ENCODE results near the gene ELOVL4.

Gene ELOVL4
- 0.24 to 9.4 (median 4.0) reads per million in 9 experiments for total RNA-seq

DNA sequence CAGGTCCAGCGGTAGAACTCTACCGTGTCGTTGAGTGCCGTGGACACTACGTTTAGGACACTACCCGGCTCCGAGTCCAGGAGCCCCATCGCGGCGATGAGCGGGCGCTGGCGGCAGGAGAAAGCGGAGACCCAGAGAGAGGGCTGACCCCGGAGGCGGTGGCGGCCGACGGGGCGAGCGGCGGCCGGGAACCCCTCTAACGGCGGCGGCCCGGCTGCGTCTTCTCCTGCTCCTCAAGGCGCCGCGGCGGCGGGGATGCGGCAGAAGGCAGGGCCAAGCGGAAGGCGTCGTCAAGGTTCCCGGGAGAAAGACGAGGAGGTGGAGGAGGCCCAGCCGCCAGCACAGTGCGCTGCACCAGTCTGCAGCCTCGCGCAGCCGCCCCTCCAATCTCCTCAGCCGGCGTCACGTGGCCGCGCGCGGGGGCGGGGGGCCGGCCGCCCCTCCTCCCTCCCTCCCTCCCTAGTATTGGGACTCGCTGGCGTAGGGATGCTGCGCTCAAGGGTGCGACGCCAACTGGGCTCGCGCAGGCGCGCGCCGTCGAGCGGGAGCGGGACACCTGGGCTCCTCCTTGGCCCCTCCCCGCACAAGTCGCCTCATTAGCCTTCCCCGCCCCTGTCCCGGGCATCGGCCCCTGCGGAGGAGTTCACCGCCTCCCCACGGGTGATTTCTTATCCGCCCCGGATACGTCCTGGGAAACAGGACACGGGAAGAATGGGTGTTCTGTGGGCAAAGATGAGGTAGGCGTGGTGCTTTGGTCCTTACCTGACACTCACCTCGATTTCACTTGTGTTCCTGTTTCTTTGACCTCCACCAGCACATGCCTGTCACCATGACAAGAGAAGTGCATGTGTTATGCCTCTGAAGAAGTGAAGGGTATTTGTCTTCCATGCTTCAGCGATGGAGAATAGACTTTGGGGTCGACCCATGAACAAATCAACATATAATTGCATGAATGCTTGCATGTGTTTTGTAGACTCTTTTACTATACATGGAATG is at the start of gene ELOVL4:
Gene ELOVL4, minus strand, starts transcription at position 363 of the 996 bp plus-strand sequence. Its CDS starts 274 bp downstream, at position 89.
- H3K27me3 Mint-ChIP-seq, result no peaks in the 10 kb centered on the region
- DNase-seq (peak; percentile 21 to 50 (median 31)), ATAC-seq (replicated peaks) (peak; percentile 72)
- no peaks in the 10 kb centered on the region for H3K9me3 Mint-ChIP-seq
- H3K27ac Mint-ChIP-seq, result peak within 1 kb of the TSS; percentile 77 to 80
- H3K36me3 Mint-ChIP-seq (ENCODE audit: insufficient read depth), result peaks cover 5% of the 10 kb centered on the region
- H3K4me1 Mint-ChIP-seq (ENCODE audit: low read depth in 2 of 2), result peaks cover 23 to 30% of the 10 kb centered on the region in 2 donors
- peak within 1 kb of the TSS; percentile 89 to 97 for H3K4me3 Mint-ChIP-seq

DNA sequence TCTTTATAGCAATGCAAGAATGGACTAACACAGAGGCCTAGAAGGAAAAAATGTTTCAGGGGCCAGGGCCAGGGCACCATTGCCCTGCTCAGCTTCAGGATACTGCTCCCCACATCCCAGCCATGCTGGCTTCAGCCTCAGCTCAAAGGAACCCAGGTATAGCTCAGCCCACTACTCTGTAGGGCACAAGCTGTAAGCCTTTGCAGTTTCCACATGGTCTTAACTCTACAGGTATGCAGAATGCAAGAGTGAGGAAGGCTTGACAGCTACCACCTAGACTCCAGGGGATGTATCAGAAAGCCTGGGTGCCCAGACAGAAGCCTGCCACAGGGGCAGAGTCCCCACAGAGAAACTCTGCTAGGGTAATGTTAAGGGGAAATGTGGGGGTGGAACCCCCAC is 46.6 kb upstream of the ELOVL4 start:
- no peak overlapping the region for H3K27ac Mint-ChIP-seq
- H3K9me3 Mint-ChIP-seq, result no peaks in the 10 kb centered on the region
- ATAC-seq (replicated peaks), result no peak
- H3K4me1 Mint-ChIP-seq (ENCODE audit: low read depth in 2 of 2), result no peaks in the 10 kb centered on the region
- peaks cover 0 to 9% of the 10 kb centered on the region in 2 donors for H3K27me3 Mint-ChIP-seq
- no peak overlapping the region for H3K4me3 Mint-ChIP-seq
- no peaks in the 10 kb centered on the region for H3K36me3 Mint-ChIP-seq (ENCODE audit: insufficient read depth)
- no peak for DNase-seq

DNA sequence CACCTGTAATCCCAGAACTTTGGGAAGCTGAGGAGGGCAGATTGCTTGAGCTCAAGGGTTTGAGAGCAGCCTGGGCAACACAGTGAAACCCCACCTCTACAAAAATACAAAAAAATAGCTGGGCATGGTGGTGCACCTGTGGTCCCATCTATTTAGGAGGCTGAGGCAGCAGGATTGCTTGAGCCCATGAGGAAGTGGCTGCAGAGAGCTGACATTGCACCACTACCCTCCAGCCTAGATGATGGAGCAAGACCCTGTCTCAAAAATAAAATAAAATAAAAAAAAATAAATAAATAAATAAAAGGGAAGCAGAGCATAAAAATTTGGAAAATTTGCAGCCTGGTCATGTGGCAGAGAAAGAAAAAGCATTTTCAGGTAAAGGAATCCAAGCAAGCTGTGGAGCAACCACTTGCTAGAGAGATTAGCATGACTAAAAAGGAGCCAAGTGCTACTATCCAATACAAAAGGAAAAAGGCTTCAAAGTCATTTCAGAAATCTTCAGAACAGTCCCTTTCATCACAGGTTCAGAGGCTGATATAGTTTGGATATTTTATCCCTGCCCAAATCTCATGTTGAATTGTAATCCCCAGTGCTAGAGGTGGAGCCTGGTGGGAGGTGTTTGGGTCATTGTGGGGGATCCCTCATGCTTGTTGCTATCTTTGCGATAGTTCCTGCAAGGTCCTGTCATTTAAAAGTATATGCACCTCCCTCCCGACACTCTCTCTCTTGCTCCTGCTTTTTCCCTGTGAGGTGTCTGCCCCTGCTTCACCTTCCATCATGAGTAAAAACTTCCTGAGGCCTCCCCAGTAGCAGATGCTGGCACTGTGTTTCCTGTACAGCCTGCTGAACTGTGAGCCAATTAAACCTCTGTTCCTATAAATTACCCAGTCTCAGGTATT is 45.9 kb upstream of the ELOVL4 start:
- Mint-ChIP-seq H3K9me3 (no peaks in the 10 kb centered on the region), H3K4me3 (no peak overlapping the region), H3K36me3 (ENCODE audit: insufficient read depth) (no peaks in the 10 kb centered on the region), H3K4me1 (ENCODE audit: low read depth in 2 of 2) (no peaks in the 10 kb centered on the region), H3K27ac (no peak overlapping the region), H3K27me3 (peaks cover 0 to 4% of the 10 kb centered on the region in 2 donors)
- ATAC-seq (replicated peaks), result no peak
- no peak for DNase-seq

DNA sequence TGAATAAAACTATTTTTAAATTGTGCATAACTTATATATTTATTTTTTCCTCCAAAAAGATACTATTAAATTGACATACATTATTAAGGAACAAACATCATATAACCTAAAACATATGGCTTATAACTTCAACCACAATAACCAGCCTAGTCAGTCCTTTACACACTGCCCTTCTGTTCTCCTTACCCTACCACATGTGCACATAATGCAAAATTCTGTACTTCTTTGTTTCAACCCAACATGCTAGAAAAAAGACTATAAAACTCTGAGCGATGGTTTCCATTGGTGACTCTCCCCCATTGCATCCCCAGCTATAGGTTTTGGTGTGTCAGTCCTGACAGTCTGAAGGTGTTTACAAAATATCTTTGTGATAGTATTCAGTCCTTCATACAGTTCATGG is 42.3 kb upstream of the ELOVL4 start:
- Mint-ChIP-seq H3K4me1 (ENCODE audit: low read depth in 2 of 2) (peaks cover 0 to 6% of the 10 kb centered on the region in 2 donors), H3K27ac (no peak overlapping the region), H3K4me3 (no peak overlapping the region), H3K36me3 (ENCODE audit: insufficient read depth) (no peaks in the 10 kb centered on the region), H3K27me3 (no peaks in the 10 kb centered on the region), H3K9me3 (no peaks in the 10 kb centered on the region)
- no peak for DNase-seq
- no peak for ATAC-seq (replicated peaks)

DNA sequence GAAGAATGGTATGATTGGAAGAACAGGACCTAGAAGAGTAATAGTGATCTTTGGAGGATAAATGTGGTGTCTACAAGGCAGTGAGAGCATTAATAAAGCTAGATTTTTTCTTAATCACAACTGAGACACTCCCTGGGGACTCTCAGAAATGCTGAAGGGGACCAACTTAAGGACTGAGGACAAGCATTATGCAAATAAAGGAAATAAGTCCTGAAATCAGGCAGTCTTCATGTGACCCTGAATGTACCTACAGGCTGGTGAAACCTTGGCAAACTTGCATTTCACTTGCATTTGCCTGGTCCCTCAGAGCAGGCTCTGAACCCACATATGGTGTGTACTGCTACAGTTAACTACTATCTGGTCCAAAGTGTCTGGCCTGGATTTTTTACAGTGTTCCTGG is 37.8 kb upstream of the ELOVL4 start:
- Mint-ChIP-seq H3K4me1 (ENCODE audit: low read depth in 2 of 2) (peaks cover 0 to 14% of the 10 kb centered on the region in 2 donors), H3K9me3 (no peaks in the 10 kb centered on the region), H3K27ac (no peak overlapping the region), H3K4me3 (no peak overlapping the region), H3K36me3 (ENCODE audit: insufficient read depth) (no peaks in the 10 kb centered on the region), H3K27me3 (no peaks in the 10 kb centered on the region)
- ATAC-seq (replicated peaks), result no peak
- no peak for DNase-seq

DNA sequence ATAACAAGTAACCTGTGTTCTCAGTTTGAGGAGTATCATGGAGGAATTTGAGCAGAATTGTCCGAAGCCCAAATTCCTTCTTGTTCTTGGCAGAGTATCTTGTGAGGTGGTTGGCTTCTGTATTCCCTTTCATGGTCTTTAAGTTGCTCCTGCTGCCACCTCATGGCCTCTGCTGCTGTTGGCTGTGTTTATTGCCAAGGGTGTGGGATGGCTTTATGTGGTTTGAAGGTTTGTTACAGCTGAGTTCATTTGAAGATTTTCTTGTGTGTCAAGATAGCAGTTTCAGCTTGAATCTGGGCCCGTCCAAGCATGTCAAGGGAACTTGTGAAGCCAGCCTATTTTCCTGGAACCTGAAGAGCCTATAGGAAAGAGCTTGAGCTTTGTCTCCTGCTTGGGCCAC is 36.9 kb upstream of the ELOVL4 start:
- peak overlapping the region in 1 of 2 donors; percentile 72 for H3K27ac Mint-ChIP-seq
- H3K36me3 Mint-ChIP-seq (ENCODE audit: insufficient read depth), result no peaks in the 10 kb centered on the region
- no peaks in the 10 kb centered on the region for H3K9me3 Mint-ChIP-seq
- ATAC-seq (replicated peaks) (peak; percentile 87), DNase-seq (peak in 1 of 3 experiments; percentile 14)
- peaks cover 0 to 14% of the 10 kb centered on the region in 2 donors for H3K4me1 Mint-ChIP-seq (ENCODE audit: low read depth in 2 of 2)
- H3K4me3 Mint-ChIP-seq, result no peak overlapping the region
- H3K27me3 Mint-ChIP-seq, result peaks cover 0 to 2% of the 10 kb centered on the region in 2 donors

DNA sequence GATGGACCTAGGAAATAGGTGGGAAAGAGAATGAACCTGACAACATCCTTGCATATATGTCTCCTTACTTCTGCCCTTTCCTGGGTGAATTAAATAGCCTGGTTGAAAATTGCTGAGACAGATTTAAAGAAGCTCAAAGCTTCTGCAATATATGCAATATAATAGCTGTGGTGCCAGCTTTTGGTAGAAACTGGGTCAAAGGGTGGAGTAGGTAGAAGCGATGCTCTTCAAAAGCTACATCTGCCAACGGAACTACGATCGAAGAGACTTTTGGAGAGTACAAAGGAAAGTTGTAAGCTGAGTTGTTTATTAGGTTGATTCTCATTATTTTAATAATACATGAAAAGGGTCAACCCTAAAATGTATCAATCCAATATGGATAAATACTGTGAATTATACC is 34.3 kb upstream of the ELOVL4 start:
- peak overlapping the region in 1 of 2 donors; percentile 78 for H3K27ac Mint-ChIP-seq
- ATAC-seq (replicated peaks), result peak; percentile 72
- peaks cover 8% of the 10 kb centered on the region in 2 donors for H3K27me3 Mint-ChIP-seq
- peaks cover 0 to 14% of the 10 kb centered on the region in 2 donors for H3K4me1 Mint-ChIP-seq (ENCODE audit: low read depth in 2 of 2)
- H3K9me3 Mint-ChIP-seq, result no peaks in the 10 kb centered on the region
- no peak for DNase-seq
- no peaks in the 10 kb centered on the region for H3K36me3 Mint-ChIP-seq (ENCODE audit: insufficient read depth)
- peak overlapping the region in 1 of 2 donors; percentile 2 for H3K4me3 Mint-ChIP-seq

DNA sequence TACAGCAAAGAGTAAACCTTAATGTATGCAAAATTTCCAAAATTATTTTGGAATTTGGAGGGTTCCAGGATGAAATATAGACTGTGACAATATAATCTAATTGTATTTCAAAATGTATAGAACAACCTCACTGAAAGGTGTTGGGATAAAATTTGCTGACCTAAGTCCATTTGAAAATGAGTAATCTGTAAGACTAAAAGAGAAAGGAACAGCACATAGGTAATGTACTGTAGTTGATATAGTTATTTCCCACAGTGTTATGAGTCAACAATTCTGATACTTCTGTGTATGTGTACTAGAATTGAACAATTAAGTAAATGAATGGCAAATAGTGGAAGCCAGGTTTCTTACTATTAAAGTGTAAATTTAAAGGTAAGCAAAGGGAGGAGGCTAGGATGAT is 23.8 kb upstream of the ELOVL4 start:
- Mint-ChIP-seq H3K36me3 (ENCODE audit: insufficient read depth) (no peaks in the 10 kb centered on the region), H3K27me3 (peaks cover 11 to 22% of the 10 kb centered on the region in 2 donors), H3K27ac (no peak overlapping the region), H3K4me3 (no peak overlapping the region), H3K9me3 (peaks cover 5 to 15% of the 10 kb centered on the region in 2 donors), H3K4me1 (ENCODE audit: low read depth in 2 of 2) (peaks cover 0 to 1% of the 10 kb centered on the region in 2 donors)
- DNase-seq, result no peak
- ATAC-seq (replicated peaks), result no peak

DNA sequence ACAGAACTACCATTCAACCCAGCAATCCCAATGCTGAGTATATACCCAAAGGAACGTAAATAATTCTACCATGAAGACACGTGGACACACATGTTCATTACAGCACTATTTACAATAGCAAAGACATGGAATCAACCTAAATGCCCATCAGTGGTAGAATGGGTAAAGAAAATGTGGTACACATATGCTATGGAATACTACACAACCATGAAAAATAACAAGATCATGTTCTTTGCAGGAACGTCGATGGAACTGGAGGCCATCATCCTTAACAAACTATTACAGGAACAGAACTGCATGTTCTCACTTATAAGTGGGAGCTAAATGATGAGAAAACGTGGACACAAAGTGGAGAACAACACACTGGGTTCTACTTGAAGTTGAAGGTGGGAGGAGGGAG is 22.4 kb upstream of the ELOVL4 start:
- Mint-ChIP-seq H3K27me3 (peaks cover 17 to 27% of the 10 kb centered on the region in 2 donors), H3K4me3 (no peak overlapping the region), H3K27ac (no peak overlapping the region), H3K36me3 (ENCODE audit: insufficient read depth) (no peaks in the 10 kb centered on the region), H3K4me1 (ENCODE audit: low read depth in 2 of 2) (peaks cover 0 to 8% of the 10 kb centered on the region in 2 donors), H3K9me3 (peaks cover 5 to 15% of the 10 kb centered on the region in 2 donors)
- no peak for DNase-seq
- no peak for ATAC-seq (replicated peaks)

DNA sequence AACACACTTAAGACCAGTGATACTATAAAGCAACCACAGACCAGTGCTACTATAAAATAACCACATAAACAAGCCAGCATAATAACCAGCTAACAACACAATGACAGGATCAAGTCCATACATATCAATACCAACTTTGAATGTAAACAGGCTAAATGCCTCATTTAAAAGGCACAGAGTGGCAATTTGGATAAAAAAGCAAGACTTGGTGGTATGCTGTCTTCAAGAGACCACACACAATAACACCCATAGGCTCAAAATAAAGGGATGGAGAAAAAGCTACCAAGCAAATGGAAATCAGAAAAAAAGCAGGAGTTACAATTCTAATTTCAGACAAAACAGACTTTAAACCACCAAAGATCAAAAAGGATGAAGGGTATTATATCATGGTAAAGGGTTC is 19.8 kb upstream of the ELOVL4 start:
- no peak overlapping the region for H3K27ac Mint-ChIP-seq
- H3K4me1 Mint-ChIP-seq (ENCODE audit: low read depth in 2 of 2), result peaks cover 0 to 11% of the 10 kb centered on the region in 2 donors
- H3K4me3 Mint-ChIP-seq, result no peak overlapping the region
- H3K27me3 Mint-ChIP-seq, result peaks cover 17 to 27% of the 10 kb centered on the region in 2 donors
- DNase-seq (no peak), ATAC-seq (replicated peaks) (no peak)
- H3K9me3 Mint-ChIP-seq, result peaks cover 5 to 15% of the 10 kb centered on the region in 2 donors
- no peaks in the 10 kb centered on the region for H3K36me3 Mint-ChIP-seq (ENCODE audit: insufficient read depth)

DNA sequence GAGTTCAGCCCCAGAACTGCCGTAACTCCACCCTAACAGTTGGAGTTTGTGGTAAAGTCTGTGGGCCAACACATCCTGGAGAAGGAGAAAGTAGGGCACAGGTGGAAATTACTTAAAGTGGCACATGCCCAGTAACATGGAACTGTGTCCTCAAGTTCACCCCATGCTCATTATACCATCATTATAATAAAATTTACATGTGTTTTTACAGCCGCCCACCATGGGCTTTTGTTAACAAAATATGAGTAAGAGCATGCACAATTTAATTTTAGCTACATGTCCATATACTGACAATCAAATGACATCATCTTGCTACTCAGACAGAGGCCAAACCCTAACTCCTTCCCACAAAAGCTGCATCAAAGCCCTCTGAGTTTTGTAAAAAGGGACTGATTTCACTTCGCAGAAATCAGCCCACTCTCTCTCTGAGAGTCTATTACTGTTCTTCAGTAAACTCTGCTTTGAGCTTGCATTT is 17.3 kb upstream of the ELOVL4 start:
- ATAC-seq (replicated peaks), result peak; percentile 90
- peak overlapping the region in 1 of 2 donors; percentile 73 for H3K27ac Mint-ChIP-seq
- H3K4me3 Mint-ChIP-seq, result peak overlapping the region in 1 of 2 donors; percentile 52
- H3K27me3 Mint-ChIP-seq, result peaks cover 17 to 27% of the 10 kb centered on the region in 2 donors
- peaks cover 0 to 14% of the 10 kb centered on the region in 2 donors for H3K4me1 Mint-ChIP-seq (ENCODE audit: low read depth in 2 of 2)
- no peaks in the 10 kb centered on the region for H3K36me3 Mint-ChIP-seq (ENCODE audit: insufficient read depth)
- peaks cover 5 to 15% of the 10 kb centered on the region in 2 donors for H3K9me3 Mint-ChIP-seq
- peak in 2 of 3 experiments; percentile 34 to 37 for DNase-seq

DNA sequence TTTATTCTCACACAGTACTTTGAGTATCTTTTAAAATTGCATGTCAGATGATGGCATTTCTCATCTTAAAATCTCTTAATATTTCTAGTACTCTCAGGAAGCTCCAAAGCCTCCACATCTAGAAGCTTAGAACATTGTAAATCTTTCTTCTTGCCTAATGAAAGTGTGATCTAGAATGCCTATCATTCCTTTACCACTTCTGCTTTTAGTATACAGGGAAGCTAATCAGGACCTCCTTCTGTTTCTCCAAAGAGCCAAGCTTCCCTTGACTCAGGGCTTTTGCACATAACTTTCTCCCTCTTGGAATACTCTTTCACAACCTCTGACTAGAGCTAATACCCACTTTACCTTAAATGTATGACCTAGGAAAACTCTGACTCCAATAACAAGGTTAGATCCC is 7.5 kb upstream of the ELOVL4 start:
- ATAC-seq (replicated peaks) (no peak), DNase-seq (no peak)
- peaks cover 21 to 42% of the 10 kb centered on the region in 2 donors for H3K27me3 Mint-ChIP-seq
- peaks cover 0 to under 1% of the 10 kb centered on the region in 2 donors for H3K4me1 Mint-ChIP-seq (ENCODE audit: low read depth in 2 of 2)
- H3K36me3 Mint-ChIP-seq (ENCODE audit: insufficient read depth), result no peaks in the 10 kb centered on the region
- no peak overlapping the region for H3K27ac Mint-ChIP-seq
- no peaks in the 10 kb centered on the region for H3K9me3 Mint-ChIP-seq
- H3K4me3 Mint-ChIP-seq, result no peak overlapping the region

DNA sequence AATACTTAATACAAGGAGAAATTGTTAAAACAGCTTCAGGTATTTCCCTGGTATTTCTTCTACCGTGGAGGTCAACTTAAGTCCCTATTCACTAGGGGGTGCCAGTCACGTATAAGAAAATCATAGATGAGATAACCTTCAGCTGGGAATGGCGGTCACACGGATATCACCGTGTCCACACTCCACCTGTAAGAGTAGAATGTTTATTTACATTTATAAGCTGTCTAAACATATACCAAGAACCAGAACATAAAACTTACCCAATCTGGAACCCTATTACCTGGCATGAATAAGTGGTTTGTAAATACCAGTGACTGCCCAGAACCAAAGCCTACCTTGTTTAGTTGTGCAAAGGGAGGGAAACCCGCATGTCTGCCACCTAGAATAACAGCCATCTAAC is 1.9 kb upstream of the ELOVL4 start:
- Mint-ChIP-seq H3K27ac (peak overlapping the region in 1 of 2 donors; percentile 15), H3K4me1 (ENCODE audit: low read depth in 2 of 2) (peaks cover 23 to 25% of the 10 kb centered on the region in 2 donors), H3K4me3 (peak overlapping the region in 1 of 2 donors; percentile 19), H3K27me3 (peaks cover 0 to 6% of the 10 kb centered on the region in 2 donors), H3K36me3 (ENCODE audit: insufficient read depth) (peaks cover 5% of the 10 kb centered on the region), H3K9me3 (no peaks in the 10 kb centered on the region)
- ATAC-seq (replicated peaks), result peak; percentile 46
- DNase-seq, result peak; percentile 63 to 74 (median 67)
